ENCODE measurements around the gene SNAI1.
"Not testable (repeated sequence)": the region's sequence is repeated elsewhere in the genome, so short reads cannot be mapped to it uniquely, and the experiment has no call there.

Gene SNAI1

GRCh38 chr20:49987015-49987867 is 4.5 kb downstream of the SNAI1 start:
- peak; percentile 74 for DNase-seq (ENCODE audit: low spot score)

DNA sequence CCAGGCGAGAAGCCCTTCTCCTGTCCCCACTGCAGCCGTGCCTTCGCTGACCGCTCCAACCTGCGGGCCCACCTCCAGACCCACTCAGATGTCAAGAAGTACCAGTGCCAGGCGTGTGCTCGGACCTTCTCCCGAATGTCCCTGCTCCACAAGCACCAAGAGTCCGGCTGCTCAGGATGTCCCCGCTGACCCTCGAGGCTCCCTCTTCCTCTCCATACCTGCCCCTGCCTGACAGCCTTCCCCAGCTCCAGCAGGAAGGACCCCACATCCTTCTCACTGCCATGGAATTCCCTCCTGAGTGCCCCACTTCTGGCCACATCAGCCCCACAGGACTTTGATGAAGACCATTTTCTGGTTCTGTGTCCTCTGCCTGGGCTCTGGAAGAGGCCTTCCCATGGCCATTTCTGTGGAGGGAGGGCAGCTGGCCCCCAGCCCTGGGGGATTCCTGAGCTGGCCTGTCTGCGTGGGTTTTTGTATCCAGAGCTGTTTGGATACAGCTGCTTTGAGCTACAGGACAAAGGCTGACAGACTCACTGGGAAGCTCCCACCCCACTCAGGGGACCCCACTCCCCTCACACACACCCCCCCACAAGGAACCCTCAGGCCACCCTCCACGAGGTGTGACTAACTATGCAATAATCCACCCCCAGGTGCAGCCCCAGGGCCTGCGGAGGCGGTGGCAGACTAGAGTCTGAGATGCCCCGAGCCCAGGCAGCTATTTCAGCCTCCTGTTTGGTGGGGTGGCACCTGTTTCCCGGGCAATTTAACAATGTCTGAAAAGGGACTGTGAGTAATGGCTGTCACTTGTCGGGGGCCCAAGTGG is 5.3 kb downstream of the SNAI1 start:
- DNase-seq (ENCODE audit: low spot score): no peak

- DNase-seq (ENCODE audit: low spot score): no peak
Measured at GRCh38 chr20:49989234-49990065, 6.7 kb downstream of the SNAI1 start.

GRCh38 chr20:49990271-49990720 is 7.5 kb downstream of the SNAI1 start:
- no peak for DNase-seq (ENCODE audit: low spot score)

GRCh38 chr20:49993301-49993751 is 10.5 kb downstream of the SNAI1 start:
- no peak for DNase-seq (ENCODE audit: low spot score)

- DNase-seq (ENCODE audit: low spot score): no peak
Measured at GRCh38 chr20:49995586-49995985, 12.8 kb downstream of the SNAI1 start.

DNA sequence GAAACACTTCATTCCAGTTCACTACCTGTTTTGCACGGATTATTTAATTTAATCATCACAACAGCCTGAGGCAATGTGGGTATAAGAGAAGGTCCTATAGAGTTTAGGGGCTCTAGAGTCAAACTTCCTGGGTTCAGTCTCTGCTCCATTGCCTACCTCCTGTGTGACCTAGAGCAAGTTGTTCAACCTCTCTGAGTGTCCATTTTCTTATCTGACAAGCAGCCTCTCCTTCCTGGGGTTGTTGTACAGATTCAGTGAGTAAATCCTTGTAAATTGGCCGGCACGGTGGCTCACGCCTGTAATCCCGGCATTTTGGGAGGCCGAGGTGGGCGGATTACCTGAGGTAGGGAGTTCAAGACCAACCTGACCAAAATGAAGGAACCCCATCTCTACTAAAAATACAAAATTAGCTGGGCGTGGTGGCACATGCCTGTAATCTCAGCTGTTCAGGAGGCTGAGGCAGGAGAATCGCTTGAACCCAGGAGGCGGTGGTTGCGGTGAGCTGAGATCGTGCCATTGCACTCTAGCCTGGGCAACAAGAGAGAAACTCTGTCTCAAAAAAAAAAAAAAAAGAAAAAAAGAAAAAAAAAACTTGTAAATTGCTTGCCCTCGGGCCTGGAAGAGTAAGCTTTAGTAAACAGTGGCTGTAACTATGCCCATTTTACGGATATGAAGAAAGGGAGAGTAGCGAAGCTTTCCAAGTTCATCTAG is 15.9 kb downstream of the SNAI1 start:
- not testable (repeated sequence) for DNase-seq (ENCODE audit: low spot score)

DNA sequence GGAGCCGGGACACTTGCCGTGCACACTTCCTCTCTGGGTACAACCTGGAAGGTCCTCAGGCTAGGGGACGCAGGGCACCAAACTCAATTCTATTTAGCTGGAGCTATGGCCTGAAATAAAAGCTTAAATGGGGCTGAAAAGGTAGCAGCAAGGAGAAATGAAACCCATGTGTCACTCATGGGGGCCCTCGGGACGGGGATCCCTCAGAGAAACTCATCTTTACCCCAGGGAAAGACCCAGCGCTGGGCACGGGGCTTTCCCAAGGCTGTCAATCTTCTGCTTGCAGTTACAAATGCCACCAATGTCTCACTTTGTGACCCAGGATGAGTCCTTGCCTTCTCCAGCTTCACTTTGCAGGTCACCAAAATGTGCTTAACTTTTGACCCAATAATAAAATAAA is 16.5 kb downstream of the SNAI1 start:
- DNase-seq (ENCODE audit: low spot score): peak; percentile 22

- DNase-seq (ENCODE audit: low spot score): not testable (repeated sequence)
Measured at GRCh38 chr20:50000548-50001222, 17.9 kb downstream of the SNAI1 start.

DNA sequence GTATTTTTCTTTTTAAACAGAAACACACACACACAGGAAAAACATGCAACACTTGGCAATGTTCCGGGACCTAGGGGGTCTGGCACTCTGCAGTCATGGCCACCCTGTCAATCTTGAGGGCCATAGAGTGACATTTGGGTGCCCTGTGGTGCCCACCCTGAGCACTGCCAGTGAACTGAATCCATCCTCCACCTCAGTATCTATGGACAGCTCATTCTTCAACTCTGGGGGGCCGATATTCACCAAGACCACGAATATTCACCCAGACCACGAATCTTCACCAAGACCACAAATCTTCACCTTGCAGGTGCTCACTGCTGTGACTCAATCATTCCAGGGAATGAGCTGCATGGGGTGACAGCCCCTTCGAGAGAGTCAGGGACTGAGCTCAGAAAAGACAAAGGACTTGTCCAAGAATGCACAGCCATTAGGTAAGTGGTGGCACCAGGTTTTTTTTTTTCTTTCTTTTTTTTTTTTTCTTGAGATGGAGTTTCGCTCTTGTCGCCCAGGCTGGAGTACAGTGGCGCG is 19.1 kb downstream of the SNAI1 start:
- no peak for DNase-seq (ENCODE audit: low spot score)

- no peak for DNase-seq (ENCODE audit: low spot score)
Measured at GRCh38 chr20:50003253-50003656, 20.5 kb downstream of the SNAI1 start.

- DNase-seq (ENCODE audit: low spot score): no peak
Measured at GRCh38 chr20:50004229-50004628, 21.4 kb downstream of the SNAI1 start.

GRCh38 chr20:50005471-50005981 is 22.7 kb downstream of the SNAI1 start:
- DNase-seq (ENCODE audit: low spot score): no peak

DNA sequence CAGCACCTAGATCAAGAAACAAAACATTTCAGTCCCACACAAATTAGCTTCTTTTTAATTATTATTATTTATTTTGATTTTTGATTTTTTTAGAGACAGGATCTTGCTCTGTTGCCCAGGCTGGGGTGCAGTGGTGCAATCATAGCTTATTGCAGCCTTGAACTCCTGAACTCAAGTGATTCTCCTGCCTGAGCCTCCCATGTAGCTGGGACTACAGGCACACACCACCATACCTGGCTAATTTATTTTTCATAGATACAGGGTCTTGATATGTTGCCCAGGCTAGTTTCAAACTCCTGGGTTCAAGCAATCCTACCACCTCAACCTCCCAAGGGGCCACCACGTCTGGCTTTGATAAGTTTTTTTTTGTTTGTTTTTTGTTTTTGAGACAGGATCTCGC is 24.6 kb downstream of the SNAI1 start:
- DNase-seq (ENCODE audit: low spot score): no peak

DNA sequence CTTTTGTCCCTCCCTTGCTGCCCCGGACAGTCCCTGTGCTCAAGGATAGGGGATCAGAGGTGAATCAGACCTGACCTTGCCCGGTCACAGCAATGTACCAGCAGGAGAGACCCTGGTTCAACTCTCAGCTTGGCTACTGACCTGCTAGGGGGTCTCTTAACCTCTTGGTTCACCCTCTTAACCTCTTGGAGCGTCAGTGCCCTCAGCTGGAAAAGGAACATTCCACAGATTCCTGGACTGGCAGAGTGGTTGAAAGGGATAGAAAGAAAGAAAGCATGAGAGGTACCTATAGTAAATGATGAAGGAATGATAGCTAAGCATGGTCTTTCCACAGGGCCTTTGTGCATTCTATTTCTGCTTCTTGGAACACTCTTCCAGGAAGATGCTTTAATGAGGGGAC is 25.2 kb downstream of the SNAI1 start:
- DNase-seq (ENCODE audit: low spot score): no peak

GRCh38 chr20:50009521-50010454 is 27.0 kb downstream of the SNAI1 start:
- no peak for DNase-seq (ENCODE audit: low spot score)

DNA sequence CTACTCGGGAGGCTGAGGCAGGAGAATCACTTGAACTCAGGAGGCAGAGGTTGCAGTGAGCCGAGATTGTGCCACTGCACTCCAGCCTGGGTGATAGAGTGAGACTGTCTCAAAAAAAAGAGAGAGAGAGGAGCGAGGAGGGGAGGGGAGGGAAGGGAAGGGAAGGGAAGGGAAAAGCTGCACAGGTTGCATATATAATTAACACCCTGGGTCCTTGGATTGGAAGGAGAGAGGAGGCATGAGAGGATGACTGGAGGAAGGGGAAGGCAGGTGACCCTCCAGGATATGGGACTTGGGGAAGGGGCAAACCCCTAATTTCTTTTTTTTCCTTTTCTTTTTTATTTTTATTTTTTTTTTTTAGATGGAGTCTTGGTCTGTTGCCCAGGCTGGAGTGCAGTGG is 28.8 kb downstream of the SNAI1 start:
- not testable (repeated sequence) for DNase-seq (ENCODE audit: low spot score)

GRCh38 chr20:50012282-50013263 is 29.8 kb downstream of the SNAI1 start:
- no peak for DNase-seq (ENCODE audit: low spot score)
